IPS-18a (cell line): ENCODE results near the gene PDSS2.

Experiments used
- H3K27ac ChIP-seq: one replicate; pipeline ENCODE4 v1.5.1; 2013; ENCODE audit warnings: low read length
- H3K27me3 ChIP-seq: one replicate; pipeline ENCODE4 v1.6.1; 2013; ENCODE audit warnings: mild to moderate bottlenecking, low read length; ENCODE audit not compliant: control insufficient read depth, insufficient read depth
- H3K36me3 ChIP-seq: one replicate; pipeline ENCODE4 v1.6.1; 2013; ENCODE audit warnings: low read depth, low read length; ENCODE audit not compliant: control insufficient read depth
- H3K4me1 ChIP-seq: one replicate; pipeline ENCODE4 v1.6.1; 2013; ENCODE audit warnings: low read depth, low read length; ENCODE audit not compliant: control insufficient read depth
- H3K4me3 ChIP-seq: one replicate; pipeline ENCODE4 v1.5.1; 2013; ENCODE audit warnings: low read length
- H3K9ac ChIP-seq: one replicate; pipeline ENCODE4 v1.6.1; 2013; ENCODE audit warnings: mild to moderate bottlenecking, low read length, moderate library complexity
- H3K9me3 ChIP-seq: one replicate; pipeline ENCODE4 v1.6.1; 2013; ENCODE audit warnings: low read depth, low read length; ENCODE audit not compliant: control insufficient read depth

The PDSS2 gene

DNA sequence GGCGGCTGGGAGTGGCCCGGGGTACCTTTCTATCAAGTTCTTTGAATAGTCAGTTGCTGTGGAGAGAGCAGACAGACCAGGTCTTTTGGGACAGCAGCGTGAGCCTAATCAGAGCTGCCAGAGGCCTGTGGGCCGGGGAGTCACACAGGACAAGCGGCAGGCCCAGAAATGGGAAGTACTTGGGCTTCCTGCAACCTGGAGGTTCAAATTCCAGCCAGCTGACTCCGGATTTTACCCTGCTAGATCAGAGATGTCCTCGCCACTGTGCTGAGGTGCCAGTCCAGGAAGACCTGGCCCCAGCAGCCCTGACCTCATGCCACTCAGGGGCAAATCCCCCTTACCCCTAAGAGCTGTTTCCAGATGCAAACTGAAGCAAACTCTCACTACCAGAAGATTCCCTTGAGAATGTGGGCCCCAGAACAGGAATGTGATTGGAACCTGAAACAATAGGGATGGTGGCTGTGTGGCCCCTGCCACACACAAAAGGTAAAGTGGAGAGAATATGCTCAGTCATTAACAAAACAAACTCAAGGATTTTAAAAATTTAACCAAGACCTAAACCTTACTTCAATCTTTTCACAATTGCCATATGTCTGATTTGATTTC lies 353.8 kb downstream of the PDSS2 start:
- no peaks in the 10 kb centered on the region for H3K27me3 ChIP-seq
- H3K36me3 ChIP-seq, result no peaks in the 10 kb centered on the region
- peak overlapping the region; percentile 2 for H3K9ac ChIP-seq
- peak overlapping the region; percentile 19 for H3K27ac ChIP-seq
- no peak overlapping the region for H3K4me3 ChIP-seq
- peaks cover 30% of the 10 kb centered on the region for H3K4me1 ChIP-seq
- no peaks in the 10 kb centered on the region for H3K9me3 ChIP-seq

- no peak overlapping the region for H3K4me3 ChIP-seq
Observed at GRCh38 chr6:107103082-107103481, 356.3 kb downstream of the PDSS2 start.

More at GRCh38 chr6:107103082-107103481, 356.3 kb downstream of the PDSS2 start:
- peaks cover 9% of the 10 kb centered on the region for H3K36me3 ChIP-seq
- no peak overlapping the region for H3K9ac ChIP-seq
- peaks cover 35% of the 10 kb centered on the region for H3K4me1 ChIP-seq
- no peaks in the 10 kb centered on the region for H3K27me3 ChIP-seq
- no peaks in the 10 kb centered on the region for H3K9me3 ChIP-seq
- no peak overlapping the region for H3K27ac ChIP-seq
